Measurements from ENCODE around the gene TMEM171. TPM values are rescaled to one million over a fixed set of nuclear protein-coding genes. Genes with fewer than 3 reads are reported as not detected.

Gene TMEM171
- total RNA-seq, 1 donor from 2014 or later, result not detected

DNA sequence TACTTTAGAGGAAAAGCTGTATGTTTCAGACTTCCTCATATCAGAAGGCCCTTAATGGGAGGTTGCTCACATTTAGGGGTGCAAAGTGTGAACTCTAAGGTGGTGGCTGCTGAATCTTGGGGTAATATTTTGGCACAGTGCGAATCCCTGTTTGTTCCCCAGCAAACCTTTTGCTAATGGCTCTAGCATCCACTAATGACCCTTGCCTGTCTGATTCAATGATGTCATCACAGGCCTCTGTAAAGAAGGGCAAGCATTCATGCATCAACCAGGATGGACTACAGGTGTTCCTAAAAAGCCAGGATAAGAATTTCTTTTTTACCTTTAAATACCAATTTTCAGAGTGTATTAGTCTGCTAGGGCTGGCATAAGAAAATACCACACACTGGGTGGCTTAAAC, 20.4 kb downstream of the TMEM171 start:
- Mint-ChIP-seq H3K4me3 (no peak overlapping the region), H3K27ac (no peak overlapping the region), H3K36me3 (ENCODE audit: low read depth) (no peaks in the 10 kb centered on the region), H3K4me1 (no peaks in the 10 kb centered on the region), H3K9me3 (peaks cover 2% of the 10 kb centered on the region), H3K27me3 (peaks cover 47% of the 10 kb centered on the region)
- POLR2A ChIA-PET, result no interaction called here
- CTCF ChIA-PET, result no interaction called here
- intact Hi-C loops (cut with micrococcal nuclease), result no loop called here
- DNase-seq, result no peak
- ATAC-seq (ENCODE audit: low read depth), result no peak
- TF ChIP-seq, protein P1, sequence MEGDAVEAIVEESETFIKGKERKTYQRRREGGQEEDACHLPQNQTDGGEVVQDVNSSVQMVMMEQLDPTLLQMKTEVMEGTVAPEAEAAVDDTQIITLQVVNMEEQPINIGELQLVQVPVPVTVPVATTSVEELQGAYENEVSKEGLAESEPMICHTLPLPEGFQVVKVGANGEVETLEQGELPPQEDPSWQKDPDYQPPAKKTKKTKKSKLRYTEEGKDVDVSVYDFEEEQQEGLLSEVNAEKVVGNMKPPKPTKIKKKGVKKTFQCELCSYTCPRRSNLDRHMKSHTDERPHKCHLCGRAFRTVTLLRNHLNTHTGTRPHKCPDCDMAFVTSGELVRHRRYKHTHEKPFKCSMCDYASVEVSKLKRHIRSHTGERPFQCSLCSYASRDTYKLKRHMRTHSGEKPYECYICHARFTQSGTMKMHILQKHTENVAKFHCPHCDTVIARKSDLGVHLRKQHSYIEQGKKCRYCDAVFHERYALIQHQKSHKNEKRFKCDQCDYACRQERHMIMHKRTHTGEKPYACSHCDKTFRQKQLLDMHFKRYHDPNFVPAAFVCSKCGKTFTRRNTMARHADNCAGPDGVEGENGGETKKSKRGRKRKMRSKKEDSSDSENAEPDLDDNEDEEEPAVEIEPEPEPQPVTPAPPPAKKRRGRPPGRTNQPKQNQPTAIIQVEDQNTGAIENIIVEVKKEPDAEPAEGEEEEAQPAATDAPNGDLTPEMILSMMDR (IDR thresholded peaks at IDR 0.05), result no peak

DNA sequence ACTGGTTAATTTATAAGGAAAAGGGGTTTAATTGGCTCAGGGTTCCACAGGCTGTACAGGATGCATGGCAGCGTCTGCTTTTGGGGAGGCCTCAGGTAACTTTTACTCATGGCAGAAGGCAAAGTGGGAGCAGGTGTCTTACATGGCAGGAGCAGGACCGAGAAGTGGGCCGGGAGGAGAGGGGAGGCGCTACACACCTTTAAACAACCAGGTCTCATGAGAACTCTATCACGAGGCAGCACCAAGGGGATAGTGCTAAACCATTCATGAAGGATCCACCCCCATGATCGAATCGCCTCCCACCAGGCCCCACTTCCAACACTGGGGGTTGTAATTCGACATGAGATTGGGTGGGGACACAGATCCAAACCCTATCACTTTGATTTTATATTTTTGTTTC, 21.7 kb downstream of the TMEM171 start:
- no peaks in the 10 kb centered on the region for H3K9me3 Mint-ChIP-seq
- H3K27me3 Mint-ChIP-seq, result peaks cover 54% of the 10 kb centered on the region
- H3K27ac Mint-ChIP-seq, result no peak overlapping the region
- ATAC-seq (ENCODE audit: low read depth) (no peak), DNase-seq (no peak)
- no peaks in the 10 kb centered on the region for H3K4me1 Mint-ChIP-seq
- POLR2A ChIA-PET, result no interaction called here
- CTCF ChIA-PET, result no interaction called here
- no peaks in the 10 kb centered on the region for H3K36me3 Mint-ChIP-seq (ENCODE audit: low read depth)
- TF ChIP-seq, protein P1 (IDR thresholded peaks at IDR 0.05), result no peak
- no peak overlapping the region for H3K4me3 Mint-ChIP-seq
- intact Hi-C loops (cut with micrococcal nuclease), result no loop called here

DNA sequence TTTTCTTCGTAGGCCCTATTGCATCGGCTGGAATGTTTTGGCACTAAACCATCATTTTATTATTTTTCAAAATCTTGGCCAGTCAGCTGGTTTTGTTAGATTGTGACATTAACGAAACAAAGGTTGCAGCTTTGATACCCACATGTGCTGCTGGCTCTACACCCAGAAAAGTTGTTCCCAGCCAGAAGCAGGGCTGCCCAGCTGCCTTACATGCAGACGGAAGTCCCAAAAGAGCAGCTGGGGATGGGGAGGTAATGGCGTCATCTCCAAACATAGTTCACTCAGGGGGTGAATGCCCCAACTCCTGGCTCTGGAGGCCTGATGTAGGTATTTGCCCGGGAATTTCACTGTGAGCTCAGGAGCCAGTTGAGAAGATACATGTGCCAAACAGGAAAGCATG, 23.3 kb downstream of the TMEM171 start:
- TF ChIP-seq, protein P1 (IDR thresholded peaks at IDR 0.05), result no peak
- intact Hi-C loops (cut with micrococcal nuclease), result no loop called here
- Mint-ChIP-seq H3K27me3 (peaks cover 54% of the 10 kb centered on the region), H3K36me3 (ENCODE audit: low read depth) (no peaks in the 10 kb centered on the region), H3K4me1 (no peaks in the 10 kb centered on the region), H3K4me3 (no peak overlapping the region), H3K27ac (no peak overlapping the region), H3K9me3 (no peaks in the 10 kb centered on the region)
- ChIA-PET CTCF (no interaction called here), POLR2A (no interaction called here)
- DNase-seq (no peak), ATAC-seq (ENCODE audit: low read depth) (no peak)

DNA sequence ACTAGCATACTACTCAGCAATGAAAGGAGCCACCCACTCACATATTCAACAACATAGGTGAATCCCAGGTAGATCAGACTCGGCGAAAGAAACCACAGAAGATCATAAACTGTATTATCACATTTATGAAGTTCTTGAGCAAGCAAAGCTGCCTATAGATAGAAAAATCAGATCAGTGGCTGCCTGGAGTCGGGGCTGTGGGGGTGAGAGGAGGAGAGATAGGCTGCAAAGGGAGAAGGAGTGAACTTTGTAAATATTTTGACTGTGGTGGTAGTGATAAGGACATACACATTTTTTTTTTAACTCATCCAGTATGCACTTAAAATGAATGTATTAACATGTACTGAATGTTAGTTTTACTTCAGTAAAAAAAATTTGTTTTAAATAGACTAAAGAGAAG, 29.2 kb downstream of the TMEM171 start:
- Mint-ChIP-seq H3K4me1 (peaks cover 8% of the 10 kb centered on the region), H3K4me3 (no peak overlapping the region), H3K27ac (no peak overlapping the region), H3K27me3 (peaks cover 46% of the 10 kb centered on the region), H3K9me3 (no peaks in the 10 kb centered on the region), H3K36me3 (ENCODE audit: low read depth) (no peaks in the 10 kb centered on the region)
- POLR2A ChIA-PET, result no interaction called here
- TF ChIP-seq, protein P1 (IDR thresholded peaks at IDR 0.05), result no peak
- DNase-seq (no peak), ATAC-seq (ENCODE audit: low read depth) (no peak)
- CTCF ChIA-PET, result no interaction called here
- intact Hi-C loops (cut with micrococcal nuclease), result no loop called here

DNA sequence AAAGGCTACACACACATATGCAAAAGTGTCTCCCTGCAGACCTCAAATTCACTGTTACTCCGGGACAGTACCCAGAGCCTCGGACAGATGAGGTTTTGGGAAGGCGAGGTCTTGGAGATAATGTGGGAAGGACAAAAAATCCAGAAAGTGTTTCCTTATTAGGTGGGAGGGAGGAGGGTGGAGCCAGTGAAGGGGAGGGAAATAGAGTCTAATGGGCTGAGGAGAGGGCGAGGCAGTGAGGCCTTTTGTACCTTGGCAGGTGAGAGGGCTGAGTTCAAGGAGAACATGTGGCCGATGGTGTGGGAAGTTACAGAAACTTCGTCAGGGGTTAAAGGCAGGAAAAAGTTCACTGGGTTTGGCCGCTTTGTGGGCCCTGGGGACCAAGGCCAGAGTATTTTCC, 30.5 kb downstream of the TMEM171 start:
- ChIA-PET POLR2A (no interaction called here), CTCF (no interaction called here)
- peaks cover 8% of the 10 kb centered on the region for H3K4me1 Mint-ChIP-seq
- intact Hi-C loops (cut with micrococcal nuclease), result no loop called here
- no peak for DNase-seq
- H3K4me3 Mint-ChIP-seq, result no peak overlapping the region
- TF ChIP-seq, protein P1 (IDR thresholded peaks at IDR 0.05), result no peak
- peaks cover 45% of the 10 kb centered on the region for H3K27me3 Mint-ChIP-seq
- no peaks in the 10 kb centered on the region for H3K9me3 Mint-ChIP-seq
- ATAC-seq (ENCODE audit: low read depth), result no peak
- no peaks in the 10 kb centered on the region for H3K36me3 Mint-ChIP-seq (ENCODE audit: low read depth)
- H3K27ac Mint-ChIP-seq, result no peak overlapping the region
